ENCODE measurements around the gene CALB2.
"Not testable (repeated sequence)": the region's sequence is repeated elsewhere in the genome, so short reads cannot be mapped to it uniquely, and the experiment has no call there.

Gene CALB2

GRCh38 chr16:71358464-71358998 lies at the start of gene CALB2:
TSS of gene CALB2 (plus strand) at chr16:71358723. CDS start at chr16:71358793, 70 bp downstream.
- DNase-seq (ENCODE audit: low read depth): no peak

- DNase-seq (ENCODE audit: low read depth): no peak
These were observed 46.9 kb upstream of the CALB2 start for GRCh38 chr16:71311553-71312158.

GRCh38 chr16:71313591-71313990 lies 44.9 kb upstream of the CALB2 start:
- DNase-seq (ENCODE audit: low read depth): not testable (repeated sequence)

- DNase-seq (ENCODE audit: low read depth): no peak
These were observed 43.3 kb upstream of the CALB2 start for GRCh38 chr16:71315269-71315668.

- DNase-seq (ENCODE audit: low read depth): no peak
These were observed 38.5 kb upstream of the CALB2 start for GRCh38 chr16:71319999-71320398.

GRCh38 chr16:71327720-71328119 lies 30.8 kb upstream of the CALB2 start:
- no peak for DNase-seq (ENCODE audit: low read depth)

- no peak for DNase-seq (ENCODE audit: low read depth)
These were observed 30.4 kb upstream of the CALB2 start for GRCh38 chr16:71328151-71328550.

GRCh38 chr16:71337631-71338030 lies 20.9 kb upstream of the CALB2 start:
- DNase-seq (ENCODE audit: low read depth): no peak

- no peak for DNase-seq (ENCODE audit: low read depth)
These were observed 20.3 kb upstream of the CALB2 start for GRCh38 chr16:71338193-71338592.

GRCh38 chr16:71338632-71339031 lies 19.9 kb upstream of the CALB2 start:
- DNase-seq (ENCODE audit: low read depth): no peak

- DNase-seq (ENCODE audit: low read depth): no peak
These were observed 19.0 kb upstream of the CALB2 start for GRCh38 chr16:71339236-71340171.

GRCh38 chr16:71340406-71340805 lies 18.1 kb upstream of the CALB2 start:
- no peak for DNase-seq (ENCODE audit: low read depth)

- no peak for DNase-seq (ENCODE audit: low read depth)
These were observed 16.6 kb upstream of the CALB2 start for GRCh38 chr16:71341881-71342280.

- DNase-seq (ENCODE audit: low read depth): no peak
These were observed 15.4 kb upstream of the CALB2 start for GRCh38 chr16:71343078-71343477.

GRCh38 chr16:71344315-71344905 lies 14.1 kb upstream of the CALB2 start:
- no peak for DNase-seq (ENCODE audit: low read depth)

- no peak for DNase-seq (ENCODE audit: low read depth)
These were observed 13.5 kb upstream of the CALB2 start for GRCh38 chr16:71345031-71345430.

- no peak for DNase-seq (ENCODE audit: low read depth)
These were observed 11.4 kb upstream of the CALB2 start for GRCh38 chr16:71347146-71347545.

GRCh38 chr16:71348262-71349085 lies 10.0 kb upstream of the CALB2 start:
- DNase-seq (ENCODE audit: low read depth): no peak

- DNase-seq (ENCODE audit: low read depth): no peak
These were observed 7.5 kb upstream of the CALB2 start for GRCh38 chr16:71350821-71351557.

- DNase-seq (ENCODE audit: low read depth): no peak
These were observed 7.0 kb upstream of the CALB2 start for GRCh38 chr16:71351558-71351901.

GRCh38 chr16:71352466-71352865 lies 6.1 kb upstream of the CALB2 start:
- no peak for DNase-seq (ENCODE audit: low read depth)
